ENCODE data around the gene PLXNA4.

DNA sequence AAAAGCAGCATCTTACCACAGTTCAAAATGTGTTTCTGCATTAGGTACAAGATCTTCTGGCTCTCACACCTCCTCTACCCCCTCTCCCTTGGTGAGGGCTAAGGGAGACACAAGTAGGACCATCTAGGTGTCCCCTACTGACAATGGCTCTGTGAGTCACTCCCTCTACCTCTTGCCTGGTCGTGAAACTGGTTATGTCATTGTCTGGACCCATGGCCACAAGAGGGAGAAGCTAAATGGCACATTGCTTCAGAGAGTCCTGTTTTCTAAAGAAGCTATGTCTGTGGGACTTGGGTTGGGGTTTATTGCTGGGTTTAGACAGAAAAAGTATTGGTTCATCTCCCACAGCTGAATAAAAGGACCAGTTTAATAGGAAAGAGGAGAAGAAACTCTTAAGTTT lies 4.0 kb upstream of the PLXNA4 start:
- no peak for TF ChIP-seq POLR2A (IDR thresholded peaks at IDR 0.05; ENCODE audit: low read length)
- no peak for TF ChIP-seq GATA1 (IDR thresholded peaks at IDR 0.05; ENCODE audit: low read depth, low read length)

Measured in erythroblast (primary cell).